GM12873 (cell line): ENCODE data around the gene RTN3.

ENCODE experiments used
- CTCF ChIP-seq: IDR thresholded peaks from 2 replicates; pipeline ENCODE4 v1.5.1; 2012; ENCODE audit warnings: low read depth, mild to moderate bottlenecking, moderate library complexity, low read length, control low read depth; ENCODE audit not compliant: insufficient read depth; ENCODE audit errors: missing control alignments

The RTN3 gene

DNA sequence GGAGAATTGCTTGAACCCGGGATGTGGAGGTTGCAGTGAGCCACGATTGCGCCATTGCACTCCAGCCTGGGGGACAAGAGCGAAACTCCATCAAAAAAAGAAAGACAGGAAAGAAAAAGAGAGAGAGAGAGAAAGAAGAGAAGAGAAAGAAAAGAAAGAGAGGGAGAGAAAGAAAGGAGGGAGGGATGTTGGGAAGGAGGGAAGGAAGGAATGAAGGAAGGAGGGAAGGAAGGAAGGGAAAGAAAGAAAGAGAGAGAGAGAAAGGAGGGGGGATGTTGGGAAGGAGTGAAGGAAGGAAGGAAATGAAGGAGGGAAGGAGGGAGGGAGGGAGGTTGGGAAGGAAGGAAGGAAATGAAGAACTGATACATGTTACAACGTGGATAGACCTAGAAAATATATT, 119.6 kb downstream of the RTN3 start:
- TF ChIP-seq CTCF: no peak

DNA sequence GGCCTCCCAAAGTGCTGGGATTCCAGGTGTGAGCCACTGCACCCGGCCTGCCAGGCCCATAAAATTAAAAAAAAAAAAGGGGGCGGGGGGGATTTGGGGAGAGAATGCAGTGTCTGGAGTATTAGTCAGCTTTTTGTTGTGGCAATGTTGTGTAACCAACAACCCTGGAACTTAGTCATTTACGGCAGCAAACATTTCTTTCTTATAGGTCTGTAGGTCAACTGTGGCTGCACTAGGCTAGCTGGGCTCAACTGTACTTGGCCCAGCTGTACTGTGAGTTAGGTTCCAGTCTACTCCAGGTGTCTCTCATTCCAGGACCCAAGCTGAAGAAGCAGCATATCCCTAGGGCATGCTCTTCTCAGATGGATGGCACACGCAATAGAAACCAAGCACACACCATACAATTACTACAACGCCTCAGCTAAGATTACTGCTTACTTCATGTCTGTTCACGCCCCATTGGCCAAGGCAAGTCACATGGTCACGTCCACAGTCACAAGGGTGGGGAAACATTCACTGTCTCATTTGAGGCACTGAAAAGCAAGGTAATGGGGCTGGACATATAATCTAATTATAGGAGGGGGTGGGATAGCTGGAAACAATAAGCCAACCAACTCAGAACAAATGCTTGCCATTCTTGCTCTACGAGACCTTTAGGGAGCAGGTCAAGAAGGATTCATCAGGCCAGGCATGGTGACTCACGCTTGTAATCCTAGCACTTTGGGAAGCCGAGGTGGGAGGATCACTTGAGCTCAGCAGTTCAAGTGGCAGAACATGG, 121.5 kb downstream of the RTN3 start:
- TF ChIP-seq CTCF: no peak

GRCh38 chr11:63804259-63804658, 123.0 kb downstream of the RTN3 start:
- no peak for TF ChIP-seq CTCF

- no peak for TF ChIP-seq CTCF
These were observed 124.6 kb downstream of the RTN3 start for GRCh38 chr11:63805844-63806415.
